H9 (cell line): ENCODE measurements around the gene PPP1R1B. TPM values are rescaled to one million over a fixed set of nuclear protein-coding genes. Genes with fewer than 3 reads are reported as not detected.

Source experiments
- DNase-seq: peaks from one replicate; pipeline ENCODE4 v3.0.0-alpha.2; 2017
- H2AFZ ChIP-seq: one replicate; pipeline ENCODE4 v1.6.1; 2013; ENCODE audit warnings: mild to moderate bottlenecking, low read length, control low read depth, moderate library complexity
- H2AK5ac ChIP-seq: 2 replicates; pipeline ENCODE4 v1.6.1; 2013; ENCODE audit warnings: low read length, control low read depth, mixed read lengths; ENCODE audit not compliant: insufficient read length
- H2BK120ac ChIP-seq: one replicate; pipeline ENCODE4 v1.6.1; 2013; ENCODE audit warnings: low read depth, mild to moderate bottlenecking, low read length, control low read depth, inconsistent platforms; ENCODE audit not compliant: poor library complexity, severe bottlenecking
- H2BK12ac ChIP-seq: 2 replicates; pipeline ENCODE4 v1.6.1; 2013; ENCODE audit warnings: low read length, control low read depth, mixed read lengths, low read depth; ENCODE audit not compliant: insufficient read length
- H2BK15ac ChIP-seq: 2 replicates; pipeline ENCODE4 v1.6.1; 2013; ENCODE audit warnings: low read depth, low read length, control low read depth
- H2BK20ac ChIP-seq: one replicate; pipeline ENCODE4 v1.6.1; 2013; ENCODE audit warnings: low read depth, mild to moderate bottlenecking, low read length, control low read depth, inconsistent platforms; ENCODE audit not compliant: poor library complexity, severe bottlenecking
- H2BK5ac ChIP-seq: 2 replicates; pipeline ENCODE4 v1.6.1; 2013; ENCODE audit warnings: low read length, control low read depth, mixed read lengths; ENCODE audit not compliant: insufficient read length
- H3K14ac ChIP-seq: 2 replicates; pipeline ENCODE4 v1.6.1; 2013; ENCODE audit warnings: low read length, control low read depth; ENCODE audit not compliant: insufficient read depth
- H3K18ac ChIP-seq: 2 replicates; pipeline ENCODE4 v1.6.1; 2013; ENCODE audit warnings: low read depth, mild to moderate bottlenecking, mixed read lengths, low read length, control low read depth; ENCODE audit not compliant: insufficient read length
- H3K23ac ChIP-seq: 2 replicates; pipeline ENCODE4 v1.6.1; 2013; ENCODE audit warnings: low read length, control low read depth, mixed read lengths, low read depth; ENCODE audit not compliant: insufficient read length
- H3K23me2 ChIP-seq: 2 replicates; pipeline ENCODE4 v1.6.1; 2013; ENCODE audit warnings: low read depth, mild to moderate bottlenecking, mixed read lengths, low read length, control low read depth; ENCODE audit not compliant: insufficient read length, poor library complexity, severe bottlenecking
- H3K27ac ChIP-seq: 2 replicates; pipeline ENCODE4 v1.5.1; 2013; ENCODE audit warnings: low read length, control low read depth, mixed read lengths, low read depth; ENCODE audit not compliant: insufficient read length
- H3K27me3 ChIP-seq: 2 replicates; pipeline ENCODE4 v1.6.1; 2013; ENCODE audit warnings: low read length, control low read depth, inconsistent platforms; ENCODE audit not compliant: insufficient read depth
- H3K4ac ChIP-seq: 2 replicates; pipeline ENCODE4 v1.6.1; 2013; ENCODE audit warnings: low read depth, mild to moderate bottlenecking, control low read depth, inconsistent platforms, low read length, moderate library complexity
- H3K4me1 ChIP-seq: 2 replicates; pipeline ENCODE4 v1.6.1; 2013; ENCODE audit warnings: low read length, control low read depth, inconsistent platforms; ENCODE audit not compliant: insufficient read depth
- H3K4me2 ChIP-seq: 2 replicates; pipeline ENCODE4 v1.6.1; 2013; ENCODE audit warnings: low read length, control low read depth, mixed read lengths; ENCODE audit not compliant: insufficient read length, insufficient read depth
- H3K56ac ChIP-seq: 2 replicates; pipeline ENCODE4 v1.6.1; 2013; ENCODE audit warnings: low read depth, mild to moderate bottlenecking, mixed read lengths, low read length, control low read depth; ENCODE audit not compliant: insufficient read length
- H3K79me1 ChIP-seq: 2 replicates; pipeline ENCODE4 v1.6.1; 2013; ENCODE audit warnings: low read depth, mild to moderate bottlenecking, moderate library complexity, low read length, control low read depth, inconsistent platforms; ENCODE audit not compliant: insufficient read depth, poor library complexity, severe bottlenecking
- H3K79me2 ChIP-seq: 2 replicates; pipeline ENCODE4 v1.6.1; 2013; ENCODE audit warnings: low read length, control low read depth, inconsistent platforms; ENCODE audit not compliant: insufficient read depth
- H3K9ac ChIP-seq: 2 replicates; pipeline ENCODE4 v1.6.1; 2013; ENCODE audit warnings: low read length, control low read depth, mixed read lengths; ENCODE audit not compliant: insufficient read length; ENCODE audit errors: extremely low read depth
- H3K9me3 ChIP-seq: one replicate; pipeline ENCODE4 v1.6.1; 2013; ENCODE audit warnings: low read depth, low read length, inconsistent platforms; ENCODE audit not compliant: control insufficient read depth
- H3T11ph ChIP-seq: one replicate; pipeline ENCODE4 v1.6.1; 2013; ENCODE audit warnings: mild to moderate bottlenecking, low read length, control low read depth, inconsistent platforms
- H4K20me1 ChIP-seq: one replicate; pipeline ENCODE4 v1.6.1; 2013; ENCODE audit not compliant: control insufficient read depth, insufficient read length, insufficient read depth
- H4K5ac ChIP-seq: 2 replicates; pipeline ENCODE4 v1.6.1; 2013; ENCODE audit warnings: low read depth, mild to moderate bottlenecking, mixed read lengths, low read length, control low read depth; ENCODE audit not compliant: insufficient read length
- H4K8ac ChIP-seq: replicated peaks from 2 replicates; pipeline ENCODE4 v1.6.1; 2013; ENCODE audit warnings: low read length, control low read depth, mixed read lengths, low read depth; ENCODE audit not compliant: insufficient read length
- H4K91ac ChIP-seq: 2 replicates; pipeline ENCODE4 v1.6.1; 2013; ENCODE audit warnings: low read depth, mild to moderate bottlenecking, moderate library complexity, mixed read lengths, low read length, control low read depth; ENCODE audit not compliant: insufficient read length
- H3K27ac Mint-ChIP-seq, 3 experiments: 2 replicates in 2 of 3; 3 replicates in 1 of 3; pipeline ENCODE4 v1.8.0; 2020 to 2021; ENCODE audit warnings: mixed read lengths in 3 of 3, mild to moderate bottlenecking in 1 of 3, moderate library complexity in 1 of 3
- H3K27me3 Mint-ChIP-seq: 2 replicates; pipeline ENCODE4 v1.8.0; 2021; ENCODE audit warnings: low read depth, mild to moderate bottlenecking, moderate library complexity, mixed read lengths
- H3K36me3 Mint-ChIP-seq, 3 experiments: 2 replicates in 2 of 3; 3 replicates in 1 of 3; pipeline ENCODE4 v1.8.0; 2020 to 2021; ENCODE audit warnings: low read depth in 3 of 3, mixed read lengths in 3 of 3; ENCODE audit not compliant: insufficient read depth in 1 of 3
- H3K4me1 Mint-ChIP-seq, 2 experiments: 2 replicates each; pipeline ENCODE4 v1.8.0; 2020; ENCODE audit warnings: mixed read lengths in 2 of 2
- H3K4me3 Mint-ChIP-seq, 2 experiments: 2 replicates in 1 of 2; 3 replicates in 1 of 2; pipeline ENCODE4 v1.8.0; 2020 to 2021; ENCODE audit warnings: mild to moderate bottlenecking in 2 of 2, mixed read lengths in 2 of 2, moderate library complexity in 1 of 2
- H3K9me3 Mint-ChIP-seq, 2 experiments: 2 replicates in 1 of 2; 3 replicates in 1 of 2; pipeline ENCODE4 v1.8.0; 2020; ENCODE audit warnings: mild to moderate bottlenecking in 2 of 2, mixed read lengths in 2 of 2, moderate library complexity in 1 of 2
- CTCF ChIP-seq: fragments of 200-600 bp; sonication (generic); conservative IDR thresholded peaks from 3 replicates; pipeline ENCODE4 v1.8.0; 2021; ENCODE audit warnings: antibody characterized with exemption, mild to moderate bottlenecking
- WGBS: extraction: QIAGEN DNeasy Blood & Tissue Kit; methylation state at CpG from one replicate; pipeline ENCODE4 v1.1.7; 2013; ENCODE audit warnings: missing lambda C conversion rate, low lambda C conversion rate, mixed read lengths; ENCODE audit not compliant: insufficient read length; ENCODE audit errors: extremely low coverage; 5-methylcytosine and 5-hydroxymethylcytosine counted together
- total RNA-seq: library from RNA; stranded (reverse); gene quantifications from 2 replicates; pipeline ENCODE4 v1.2.1, GENCODE V29; 2021

The PPP1R1B gene
- total RNA-seq, 1 experiment from 2014 or later, result 15.5 TPM

- Histone ChIP-seq H4K8ac (no peak overlapping the region), H2BK20ac (no peak overlapping the region), H2AK5ac (no peak overlapping the region), H4K5ac (no peak overlapping the region), H3K9ac (no peak overlapping the region), H2BK15ac (no peak overlapping the region), H3K4me2 (peak overlapping the region; percentile 38), H2BK120ac (no peak overlapping the region), H3K14ac (no peak overlapping the region), H2AFZ (no peak overlapping the region), H3T11ph (no peak overlapping the region), H2BK12ac (no peak overlapping the region), H4K20me1 (no peaks in the 10 kb centered on the region), H3K79me2 (no peaks in the 10 kb centered on the region), H3K18ac (no peak overlapping the region), H3K4ac (no peak overlapping the region), H2BK5ac (no peak overlapping the region), H3K9me3 (no peaks in the 10 kb centered on the region), H4K91ac (no peak overlapping the region), H3K56ac (no peak overlapping the region), H3K23me2 (peaks cover 20% of the 10 kb centered on the region), H3K79me1 (no peaks in the 10 kb centered on the region), H3K27ac (no peak overlapping the region), H3K27me3 (peaks cover 93% of the 10 kb centered on the region), H3K4me1 (no peaks in the 10 kb centered on the region; the same call in 1 of the 2 replicates), H3K23ac (no peak overlapping the region)
- H3K36me3 Mint-ChIP-seq, result no peaks in the 10 kb centered on the region; a peak in 1 of 7 replicates
- no peak for TF ChIP-seq CTCF
- H3K4me3 Mint-ChIP-seq, result peak overlapping the region in 1 of 2 experiments; percentile 76; a peak in 3 of 5 replicates
- WGBS, result no CpG with 5 or more reads among the region's 14 CpGs
- peak; percentile 33 for DNase-seq
- H3K27me3 Mint-ChIP-seq, result peaks cover 98% of the 10 kb centered on the region
- H3K27ac Mint-ChIP-seq, result no peak overlapping the region
- H3K4me1 Mint-ChIP-seq, result peaks cover 32 to 66% of the 10 kb centered on the region in 2 experiments
- peaks cover 0 to 4% of the 10 kb centered on the region in 2 experiments; a peak in 1 of 5 replicates for H3K9me3 Mint-ChIP-seq
Observed at GRCh38 chr17:39603304-39604016, 23.3 kb upstream of the PPP1R1B start.
